ENCODE data around the gene OLFML2B.
"Not testable (repeated sequence)": the region's sequence is repeated elsewhere in the genome, so short reads cannot be mapped to it uniquely, and the experiment has no call there.

Gene OLFML2B

DNA sequence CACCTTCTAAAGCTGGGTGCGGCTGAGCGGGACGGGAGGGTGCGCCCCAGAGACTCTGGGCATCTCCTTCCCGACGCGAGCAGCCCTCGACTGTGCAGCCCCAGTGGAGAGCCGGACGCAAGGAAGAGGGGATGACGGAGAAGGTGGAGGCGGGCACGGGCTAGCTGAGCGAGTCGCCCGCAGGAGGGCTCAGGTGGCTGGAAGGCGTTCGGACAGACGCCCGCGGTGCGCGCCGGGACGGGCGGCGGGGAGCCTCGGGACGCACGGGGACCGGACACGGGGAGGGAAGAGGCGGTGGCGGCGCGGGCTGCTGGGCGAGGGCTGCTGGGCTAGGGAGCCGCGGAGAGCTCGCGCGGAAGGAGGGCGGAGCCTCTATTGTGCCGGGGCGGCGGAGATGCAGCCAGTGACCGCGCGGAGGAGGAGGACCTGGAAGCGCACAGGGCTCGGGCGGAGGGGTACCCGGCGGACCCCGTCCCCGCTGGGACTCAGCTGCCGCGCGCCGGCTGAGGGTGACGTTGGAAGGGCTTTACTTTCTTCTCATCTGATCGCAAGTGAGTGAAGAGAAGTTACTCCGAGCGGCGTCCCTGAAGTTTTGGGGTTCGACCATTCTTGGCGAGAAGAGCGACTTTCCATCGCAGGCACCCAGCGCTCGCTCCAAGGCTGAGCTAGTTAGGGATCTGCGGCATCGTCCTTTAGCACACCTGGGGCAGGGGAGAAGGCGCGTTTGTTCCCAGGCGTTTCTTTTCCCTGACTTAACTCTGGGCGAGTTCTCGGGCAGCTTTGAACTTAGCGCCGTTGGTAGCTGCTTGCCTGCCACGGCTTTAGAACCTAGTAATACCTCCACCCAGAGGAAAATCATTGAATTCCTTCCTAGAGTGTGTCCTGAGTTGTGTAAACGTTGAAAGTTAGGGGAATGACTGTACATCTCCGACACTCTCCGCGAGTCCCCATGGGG, at the start of gene OLFML2B:
TSS of gene OLFML2B (minus strand) at position 323 of the 955 bp plus-strand sequence. CDS start 439 bp downstream, outside the sequence.
- DNase-seq = peak; percentile 75

DNA sequence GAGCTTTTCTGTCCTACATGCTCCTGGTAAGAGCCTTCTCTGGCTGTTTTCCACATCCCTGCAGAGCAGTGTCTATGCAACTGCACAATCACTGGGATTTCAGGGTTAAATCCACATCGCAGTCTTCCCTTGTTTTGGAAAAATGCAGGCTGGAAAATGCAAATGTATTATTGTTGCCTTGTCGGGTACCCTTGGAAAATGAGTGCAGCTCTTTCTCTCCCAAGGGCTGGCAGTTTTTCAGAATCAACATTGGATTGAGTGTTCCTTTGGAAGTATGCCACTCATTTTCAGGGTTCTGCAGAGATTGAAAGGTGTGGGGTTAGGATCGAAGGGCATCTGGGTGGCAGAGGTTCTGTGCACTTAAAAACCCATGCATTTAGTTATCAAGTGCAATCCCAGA, 49.1 kb upstream of the OLFML2B start:
- DNase-seq = no peak

DNA sequence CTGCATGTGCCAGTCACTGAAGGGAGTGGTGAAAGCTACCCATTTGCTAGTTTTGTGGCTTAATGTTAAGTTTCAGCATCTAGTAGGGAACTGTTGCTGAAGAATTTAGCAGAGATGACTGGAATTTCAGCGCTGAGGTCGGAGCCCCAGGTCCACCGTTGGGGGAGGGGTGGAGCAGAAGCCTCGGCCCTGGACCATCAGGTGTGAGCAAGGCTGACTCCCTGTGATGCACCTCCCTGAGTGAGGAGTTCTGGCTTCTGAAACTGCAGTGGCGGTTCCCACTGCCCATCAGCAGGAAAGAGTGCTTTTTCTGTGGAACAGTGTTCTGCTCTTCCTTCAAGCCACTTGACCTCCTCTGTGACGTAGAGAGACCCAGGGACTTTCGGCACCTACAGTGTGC, 47.2 kb upstream of the OLFML2B start:
- DNase-seq = no peak

DNA sequence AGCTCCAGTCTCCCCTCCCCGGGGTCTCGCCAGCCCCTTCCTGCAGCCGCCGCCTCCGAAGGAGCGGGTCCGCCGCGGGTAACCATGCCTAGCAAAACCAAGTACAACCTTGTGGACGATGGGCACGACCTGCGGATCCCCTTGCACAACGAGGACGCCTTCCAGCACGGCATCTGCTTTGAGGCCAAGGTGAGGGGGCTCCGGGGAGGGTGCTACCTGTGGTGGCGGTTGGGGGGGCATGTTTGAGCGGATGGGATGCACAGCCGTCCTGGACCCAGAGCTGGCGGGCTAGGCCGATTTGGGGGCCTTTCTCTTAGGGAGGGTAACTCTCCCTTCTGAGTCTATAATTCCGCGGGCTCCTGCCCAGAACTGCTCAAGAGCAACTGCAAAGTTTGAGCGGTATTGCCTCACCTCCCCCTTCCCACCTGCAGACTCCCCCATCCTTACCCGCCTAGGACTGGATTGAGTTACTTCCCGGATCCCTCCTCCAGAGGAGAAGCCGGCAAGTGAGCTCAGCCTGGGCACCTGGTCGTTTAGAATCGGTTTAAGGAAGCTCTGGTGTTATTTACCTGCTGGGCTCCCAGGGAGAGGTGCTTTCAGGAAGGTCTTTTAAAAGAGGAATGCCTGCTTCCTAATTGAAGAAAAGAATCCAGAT, 46.6 kb upstream of the OLFML2B start:
- no peak for DNase-seq

DNA sequence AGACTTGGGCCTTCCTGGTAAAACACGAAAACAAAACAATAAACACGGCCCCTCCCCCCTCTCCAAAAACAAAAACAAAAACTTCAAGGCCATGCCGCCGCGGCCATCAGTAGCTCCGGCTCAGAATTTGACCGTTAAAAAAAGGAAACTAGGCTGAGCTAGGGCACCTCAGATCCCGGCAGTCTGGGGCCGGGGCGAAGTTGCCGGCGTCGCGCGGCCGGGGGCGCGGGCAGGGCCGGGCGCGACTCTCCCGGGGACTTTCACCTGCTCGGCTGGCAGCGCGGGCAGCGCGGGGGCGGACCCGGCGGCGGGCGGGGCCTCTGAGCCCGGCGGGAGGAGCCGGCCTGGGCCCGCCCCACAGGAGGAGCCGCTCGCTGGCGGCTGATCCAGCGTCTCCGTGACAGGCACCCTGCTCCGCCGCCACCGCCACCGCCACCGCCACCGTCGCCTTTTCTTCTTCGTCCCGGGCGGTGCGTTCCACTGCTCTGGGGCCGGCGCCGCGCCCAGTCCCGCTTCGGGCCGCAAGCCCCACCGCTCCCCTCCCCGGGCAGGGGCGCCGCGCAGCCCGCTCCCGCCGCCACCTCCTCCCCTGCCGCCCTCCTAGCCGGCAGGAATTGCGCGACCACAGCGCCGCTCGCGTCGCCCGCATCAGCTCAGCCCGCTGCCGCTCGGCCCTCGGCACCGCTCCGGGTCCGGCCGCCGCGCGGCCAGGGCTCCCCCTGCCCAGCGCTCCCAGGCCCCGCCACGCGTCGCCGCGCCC, 45.8 kb upstream of the OLFML2B start, which contains the start of gene NOS1AP:
TSS of gene NOS1AP (plus strand) at position 358 of the 760 bp plus-strand sequence. CDS start 487 bp downstream, outside the sequence.
- peak; percentile 85 for DNase-seq

DNA sequence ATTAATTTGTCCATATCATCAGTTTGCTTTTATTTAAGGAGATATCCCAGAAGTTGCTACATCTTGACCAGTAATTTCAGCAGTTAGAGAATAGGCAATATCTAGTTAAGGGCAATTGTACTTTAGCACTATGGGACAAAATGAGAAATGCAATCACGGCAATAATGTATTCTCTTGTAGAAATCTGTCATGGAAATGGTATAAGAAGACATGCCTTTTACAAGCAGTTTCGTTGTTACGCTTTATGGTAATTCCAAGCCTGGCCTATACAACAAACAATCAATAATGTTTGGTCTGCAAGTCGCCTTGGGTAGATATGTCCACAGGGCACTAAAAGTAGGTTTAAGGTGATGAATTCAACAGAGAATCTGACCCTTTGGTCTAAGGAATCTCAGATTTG, 44.6 kb upstream of the OLFML2B start:
- DNase-seq = no peak

DNA sequence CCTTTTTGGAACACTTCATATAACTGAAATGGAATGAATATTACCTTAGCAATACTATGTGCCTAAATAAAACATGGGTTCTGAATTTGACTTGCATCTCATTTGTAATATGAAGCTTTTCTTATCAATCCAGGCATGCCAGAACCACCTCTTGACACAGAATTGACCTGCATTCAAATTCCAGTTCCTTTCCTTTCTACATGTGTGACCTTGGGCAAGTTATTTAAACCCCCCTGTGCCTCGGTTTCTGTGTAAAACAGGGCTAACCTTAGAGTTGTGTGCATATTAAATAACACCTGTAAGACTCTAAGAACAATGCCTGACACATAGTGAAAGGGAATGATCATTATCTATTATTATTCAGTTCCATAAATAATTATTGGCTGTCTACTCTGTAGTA, 43.8 kb upstream of the OLFML2B start:
- no peak for DNase-seq

DNA sequence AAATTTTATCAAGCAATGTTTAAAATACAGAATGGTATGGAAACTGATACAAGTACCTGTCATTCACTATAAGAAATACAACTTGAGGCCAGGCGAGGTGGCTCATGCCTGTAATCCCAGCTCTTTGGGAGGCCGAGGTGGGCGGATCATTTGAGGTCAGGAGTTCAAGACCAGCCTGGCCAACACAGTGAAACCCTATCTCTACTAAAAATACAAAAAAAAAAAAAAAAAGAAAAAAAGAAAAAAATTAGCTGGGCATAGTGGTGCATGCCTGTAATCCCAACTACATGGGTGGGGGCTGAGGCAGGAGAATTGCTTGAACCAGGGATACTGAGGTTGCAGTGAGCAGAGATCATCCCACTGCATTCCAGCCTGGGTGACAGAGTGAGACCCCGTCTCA, 43.2 kb upstream of the OLFML2B start:
- not testable (repeated sequence) for DNase-seq

DNA sequence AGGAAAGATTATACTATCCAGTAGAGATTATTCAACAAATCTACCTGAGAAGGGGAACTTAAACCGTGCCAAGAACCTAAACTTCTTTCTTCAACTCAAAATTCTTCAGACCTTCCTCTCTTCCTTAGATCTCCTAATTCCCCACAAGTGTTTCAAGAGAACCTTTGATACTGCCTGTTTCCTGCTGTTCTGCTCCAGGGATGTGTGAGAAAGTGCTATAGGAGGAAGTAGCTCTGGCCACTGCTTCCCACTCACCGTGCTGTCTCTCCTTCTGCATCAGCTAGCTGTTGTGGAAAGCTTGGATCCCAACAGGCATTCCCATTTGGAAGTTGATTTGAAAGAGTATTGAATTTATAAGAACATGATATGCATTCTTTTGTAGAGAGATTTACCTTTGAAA, 41.3 kb upstream of the OLFML2B start:
- DNase-seq = no peak

DNA sequence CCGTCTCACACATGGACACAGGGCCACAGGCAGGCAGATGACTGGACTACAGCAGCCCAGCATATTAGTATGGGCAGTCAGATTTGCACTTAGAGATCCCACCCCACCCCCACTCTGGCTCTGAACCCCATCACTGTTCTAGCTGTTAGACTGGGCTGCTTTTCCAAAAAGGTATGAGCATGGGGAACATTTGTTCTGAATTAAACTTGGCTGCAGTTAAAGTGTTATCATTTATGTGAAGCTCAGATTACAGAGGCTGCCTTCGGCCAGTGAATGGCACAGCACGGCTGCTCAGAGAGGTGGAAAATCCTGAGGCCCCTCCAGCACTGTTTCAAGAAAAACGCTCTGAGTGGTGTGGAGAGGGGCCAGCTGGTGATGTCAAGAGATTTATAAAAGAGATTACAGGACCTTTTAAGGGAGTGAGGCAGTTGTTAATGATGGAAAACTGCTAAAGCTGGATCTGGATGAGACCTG, 38.9 kb upstream of the OLFML2B start:
- no peak for DNase-seq

DNA sequence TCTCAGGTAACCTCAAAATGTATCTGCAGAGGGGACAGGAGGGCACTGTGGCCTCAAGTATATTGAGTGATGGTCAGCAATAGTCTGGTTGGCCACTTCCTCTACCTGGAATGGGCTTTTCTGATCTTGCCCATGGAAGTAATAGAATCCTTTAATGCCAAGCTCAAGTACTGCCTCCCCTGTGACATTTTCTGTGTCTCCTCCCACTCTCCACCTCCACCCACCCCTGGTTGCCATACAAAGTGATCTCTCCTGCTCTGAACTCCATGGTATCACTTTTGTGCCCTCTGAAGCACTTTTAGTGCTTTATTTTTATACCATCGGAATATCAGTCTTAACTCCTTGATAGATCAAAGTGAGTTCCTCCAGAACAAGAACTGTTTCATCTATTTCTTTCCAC, 36.6 kb upstream of the OLFML2B start:
- DNase-seq = no peak

DNA sequence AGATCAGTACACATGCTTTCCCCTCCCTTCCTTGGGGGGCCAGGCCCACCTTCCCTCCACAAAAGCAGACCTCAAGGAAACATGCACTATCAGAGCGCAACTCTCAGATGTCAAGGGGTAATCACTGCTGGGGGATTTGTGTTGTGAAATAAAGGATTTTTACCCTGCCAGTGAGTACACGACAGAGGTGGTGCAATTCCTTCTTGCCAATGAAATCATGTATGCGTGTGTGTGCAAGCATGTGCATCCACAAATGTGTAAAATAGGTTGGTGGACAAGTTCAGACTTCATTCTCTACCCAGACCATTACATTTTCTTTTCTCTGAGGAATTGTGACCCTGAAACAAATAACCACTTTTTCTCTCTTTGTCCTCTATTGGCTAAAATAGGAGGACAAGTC, 36.1 kb upstream of the OLFML2B start:
- DNase-seq = no peak

DNA sequence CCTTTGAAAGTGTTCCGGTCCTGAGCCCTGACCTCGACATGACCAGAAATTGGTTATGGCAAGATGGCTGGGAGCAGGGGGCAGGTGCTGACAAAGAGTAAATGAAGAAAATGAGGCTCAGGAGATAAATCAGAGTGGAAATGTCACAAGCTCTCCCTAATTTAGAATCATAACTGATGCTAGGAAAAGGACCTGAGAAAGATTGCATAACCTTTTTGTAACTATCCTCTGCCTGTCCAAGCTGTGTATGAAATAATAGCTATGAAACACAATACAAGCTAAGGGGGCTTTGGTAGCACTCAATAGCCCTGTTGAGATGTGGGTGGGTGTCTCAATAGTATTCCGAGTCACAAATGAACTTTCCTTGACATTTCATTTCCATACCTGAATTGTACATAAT, 32.9 kb upstream of the OLFML2B start:
- DNase-seq = no peak

DNA sequence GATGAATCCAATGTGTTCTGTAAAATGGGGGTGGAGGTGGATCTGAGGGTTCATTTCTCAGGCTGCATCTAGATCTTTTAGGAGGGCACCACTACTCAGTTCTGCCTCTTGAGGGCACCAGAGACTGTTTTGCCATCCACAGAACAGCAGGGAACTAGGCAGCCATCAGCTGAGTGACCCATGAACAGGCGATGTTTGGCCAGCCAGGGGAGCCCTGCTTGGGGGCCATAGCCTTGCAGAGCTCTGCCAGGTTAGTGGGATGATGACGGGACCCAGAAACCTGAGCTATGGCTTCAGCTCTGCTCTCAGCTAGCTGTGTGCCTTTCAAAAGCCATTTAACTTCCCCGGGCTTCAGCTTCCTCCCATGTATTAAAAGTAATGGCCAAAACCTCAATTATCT, 32.4 kb upstream of the OLFML2B start:
- peak; percentile 69 for DNase-seq

DNA sequence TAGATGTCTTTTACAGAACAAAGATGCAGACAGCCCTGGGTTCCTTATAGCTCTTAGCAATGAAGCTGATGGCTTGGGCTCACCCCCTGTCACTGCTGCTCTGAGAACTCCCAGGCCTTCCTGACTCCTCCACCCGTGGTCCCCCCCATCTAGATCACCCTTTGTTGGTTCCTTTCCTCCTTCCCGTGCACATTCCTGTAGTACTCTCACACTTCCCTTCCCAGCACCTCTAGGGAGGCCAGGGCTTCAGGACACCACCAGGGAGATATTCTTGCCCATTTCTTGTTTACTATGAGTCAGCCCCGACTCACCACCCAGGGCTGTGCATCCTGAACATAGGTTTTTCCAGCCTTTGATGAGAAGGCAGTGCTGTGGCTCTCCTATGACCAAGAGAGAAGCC, 31.4 kb upstream of the OLFML2B start:
- DNase-seq = no peak

DNA sequence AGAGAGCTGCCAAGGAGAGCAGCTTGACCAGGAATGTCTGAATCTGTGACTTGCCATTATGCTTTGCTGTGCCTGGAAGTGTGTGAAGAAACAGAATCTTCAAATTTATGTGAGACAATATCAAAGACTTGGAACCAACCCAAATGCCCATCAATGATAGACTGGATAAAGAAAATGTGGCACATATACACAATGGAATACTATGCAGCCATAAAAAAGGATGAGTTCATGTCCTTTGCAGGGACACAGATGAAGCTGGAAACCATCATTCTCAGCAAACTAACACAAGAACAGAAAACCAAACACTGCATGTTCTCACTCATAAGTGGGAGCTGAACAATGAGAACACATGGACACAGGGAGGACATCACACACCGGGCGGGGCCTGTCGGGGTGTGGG, 30.3 kb upstream of the OLFML2B start:
- DNase-seq = not testable (repeated sequence)

DNA sequence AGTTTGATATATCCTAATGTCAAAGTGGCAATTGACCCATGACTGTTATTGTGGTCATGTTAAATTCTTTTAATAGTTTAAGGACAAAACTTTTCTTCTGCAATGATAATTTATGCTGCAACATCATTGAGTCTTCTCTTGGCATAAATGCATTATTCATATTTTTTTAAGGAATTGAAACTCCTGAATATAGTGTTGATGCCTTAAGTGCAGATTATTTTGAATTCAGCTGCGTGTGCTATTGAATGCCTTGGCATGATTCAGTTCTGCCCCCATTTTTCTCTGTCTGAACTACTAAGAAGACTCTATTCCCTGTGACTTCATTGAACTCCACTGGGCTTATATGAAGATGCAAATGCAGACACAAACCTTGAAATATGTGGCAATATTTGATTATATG, 23.3 kb upstream of the OLFML2B start:
- peak; percentile 16 for DNase-seq

DNA sequence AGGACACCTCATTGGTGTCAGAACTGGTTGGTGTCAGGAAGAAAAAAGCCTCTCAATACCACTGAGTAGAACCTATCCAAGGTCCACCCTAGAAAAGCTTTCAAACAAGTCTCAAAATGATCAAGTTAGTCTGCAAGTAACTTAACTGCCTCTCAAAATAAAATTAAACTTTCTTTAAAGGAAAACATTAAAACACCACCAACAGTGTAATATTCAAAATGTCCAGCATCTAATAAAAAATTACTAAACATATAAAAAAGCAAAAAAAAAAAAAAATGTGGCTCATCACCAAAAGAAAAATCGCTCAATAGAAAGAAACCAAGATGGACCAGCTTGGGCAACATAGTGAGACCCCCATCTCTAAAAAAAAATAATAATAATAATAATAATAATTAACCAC, 18.7 kb upstream of the OLFML2B start:
- DNase-seq = no peak

DNA sequence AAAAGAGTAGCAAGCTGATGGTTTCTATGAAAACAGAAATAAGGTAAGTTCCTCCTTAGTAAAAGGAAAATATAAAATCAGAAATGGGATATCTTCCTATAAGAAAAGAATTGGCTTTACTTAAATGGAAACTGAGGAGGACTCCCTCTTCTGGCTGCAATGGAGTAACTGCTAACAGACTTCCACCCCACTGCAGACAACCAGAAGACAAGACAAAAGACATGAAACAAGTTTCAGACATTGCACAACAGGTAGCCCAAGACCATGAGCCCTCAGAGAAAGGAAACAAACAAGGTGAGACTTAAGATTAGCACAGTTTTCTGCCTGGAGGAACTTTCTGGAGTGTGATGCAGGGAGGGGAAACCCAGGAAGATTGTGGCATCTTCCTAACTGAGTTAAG, 17.0 kb upstream of the OLFML2B start:
- peak; percentile 23 for DNase-seq

DNA sequence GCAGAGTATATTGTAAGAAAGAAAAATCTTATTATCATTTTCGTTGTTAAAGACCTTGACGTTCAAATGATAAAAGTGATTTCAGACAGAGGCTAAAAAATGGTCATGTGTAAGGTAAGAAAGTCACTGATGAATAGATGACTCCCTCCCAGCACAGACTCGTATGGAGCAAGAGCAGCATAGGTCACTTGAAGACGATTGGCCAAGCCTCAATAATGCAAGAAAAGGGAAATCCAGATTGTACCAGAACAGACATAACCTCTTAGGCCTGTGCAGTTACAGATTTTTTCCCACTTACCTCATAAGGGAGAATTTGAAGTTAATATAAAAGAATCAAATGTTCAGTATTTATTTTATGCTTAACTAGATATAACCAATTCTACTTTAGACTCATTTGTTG, 16.3 kb upstream of the OLFML2B start:
- no peak for DNase-seq

DNA sequence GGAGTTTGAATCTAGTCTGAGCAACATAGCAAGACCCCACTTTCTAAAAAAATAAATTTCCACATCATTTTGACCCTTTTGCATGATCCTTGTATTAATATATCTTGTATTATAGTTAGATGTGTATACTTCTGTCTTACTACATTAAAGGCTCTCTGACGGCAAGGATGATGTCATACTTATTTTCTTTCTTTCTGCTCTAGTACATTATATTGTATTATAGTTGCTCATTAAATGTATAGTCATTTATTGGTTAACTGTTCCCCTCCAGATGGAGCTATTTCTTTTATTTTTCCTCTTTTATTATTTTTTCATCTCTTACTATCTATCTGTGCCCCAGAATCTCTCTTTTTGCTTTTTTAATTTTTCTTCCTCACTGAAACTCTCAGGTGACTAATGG, 15.0 kb upstream of the OLFML2B start:
- no peak for DNase-seq

DNA sequence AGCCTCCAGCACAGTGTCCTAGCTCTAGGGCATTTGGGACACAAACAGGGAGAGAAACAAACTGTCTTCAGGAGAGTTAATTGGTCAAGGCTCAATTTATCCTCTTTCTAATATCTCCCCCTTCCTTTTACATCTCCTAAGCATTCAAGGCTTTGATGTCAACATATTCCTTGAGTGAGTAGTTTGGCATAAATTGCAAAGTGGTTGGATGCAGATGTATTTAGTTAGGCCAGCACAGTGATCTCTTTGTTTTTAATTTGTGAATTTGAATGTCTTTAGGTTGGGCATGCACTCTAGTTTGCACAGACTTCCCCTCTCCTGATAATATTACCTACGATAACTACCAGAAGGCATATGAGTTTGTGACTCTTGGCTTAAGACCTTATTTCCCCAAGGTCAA, 12.5 kb upstream of the OLFML2B start:
- no peak for DNase-seq

DNA sequence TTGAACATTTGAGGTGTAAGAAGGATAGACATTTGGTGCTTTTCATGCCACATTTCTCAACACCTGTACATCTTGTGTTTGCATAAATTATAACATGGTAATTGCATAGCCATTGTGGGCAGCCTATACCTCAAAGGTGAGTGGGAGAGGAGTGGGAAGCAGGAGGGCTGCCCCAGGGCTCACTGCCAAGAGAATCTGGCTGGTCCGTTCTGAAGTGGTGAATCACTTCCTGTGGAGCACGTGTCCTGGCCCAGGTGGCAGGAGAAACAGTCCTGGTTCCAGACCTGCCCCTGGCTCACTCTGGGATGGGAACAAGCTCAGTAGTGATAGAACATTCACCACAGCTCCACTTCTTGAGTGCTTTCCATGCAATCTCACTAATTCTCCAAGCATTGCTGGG, 11.6 kb upstream of the OLFML2B start:
- no peak for DNase-seq

All from suppressor macrophage treated with lipopolysaccharide for 4 hours (primary cell).